Smooth muscle cell (in vitro differentiated cells): ENCODE results near the gene PMF1. TPM values are rescaled to one million over a fixed set of nuclear protein-coding genes. Genes with fewer than 3 reads are reported as not detected.

Experiments used
- DNase-seq: peaks from one replicate; lab custom pipeline; 2025; ENCODE audit not compliant: unreplicated experiment; lab: John Stamatoyannopoulos, UW
- H2AFZ ChIP-seq: fragments of 200-600 bp; sonication (generic); 2 replicates; pipeline ENCODE4 v1.6.0; 2016; ENCODE audit warnings: antibody characterized with exemption, low read depth, mild to moderate bottlenecking
- H3F3A ChIP-seq: fragments of 200-600 bp; sonication (generic); 2 replicates; pipeline ENCODE4 v1.6.0; 2017; ENCODE audit warnings: antibody characterized with exemption, low read depth
- H3K27ac ChIP-seq: fragments of 200-600 bp; sonication (generic); 2 replicates; pipeline ENCODE4 v1.5.1; 2016; ENCODE audit warnings: low read depth, mild to moderate bottlenecking
- H3K27me3 ChIP-seq: fragments of 200-600 bp; sonication (generic); 2 replicates; pipeline ENCODE4 v1.6.1; 2016; ENCODE audit warnings: low read depth, mild to moderate bottlenecking
- H3K36me3 ChIP-seq: fragments of 200-600 bp; sonication (generic); 2 replicates; pipeline ENCODE4 v1.5.1; 2016; ENCODE audit warnings: low read depth
- H3K4me1 ChIP-seq: fragments of 200-600 bp; sonication (generic); 2 replicates; pipeline ENCODE4 v1.5.1; 2016; ENCODE audit warnings: low read depth
- H3K4me2 ChIP-seq: fragments of 200-600 bp; sonication (generic); 2 replicates; pipeline ENCODE4 v1.6.0; 2016; ENCODE audit warnings: mild to moderate bottlenecking
- H3K4me3 ChIP-seq: fragments of 200-600 bp; sonication (generic); 2 replicates; pipeline ENCODE4 v1.5.1; 2016; ENCODE audit warnings: mild to moderate bottlenecking
- H3K79me2 ChIP-seq: fragments of 200-600 bp; sonication (generic); 2 replicates; pipeline ENCODE4 v1.6.0; 2016; ENCODE audit warnings: low read depth, mild to moderate bottlenecking
- H3K9ac ChIP-seq: fragments of 200-600 bp; sonication (generic); 2 replicates; pipeline ENCODE4 v1.6.0; 2016; ENCODE audit warnings: low read depth
- H3K9me3 ChIP-seq: fragments of 200-600 bp; sonication (generic); replicated peaks from 2 replicates; pipeline ENCODE4 v1.5.1; 2016; ENCODE audit warnings: low read depth
- H4K20me1 ChIP-seq: fragments of 200-600 bp; sonication (generic); 2 replicates; pipeline ENCODE4 v1.6.0; 2016; ENCODE audit warnings: low read depth
- WGBS: methylation state at CpG from one replicate; pipeline ENCODE4 v1.1.7; 2016; ENCODE audit warnings: low lambda C conversion rate; 5-methylcytosine and 5-hydroxymethylcytosine counted together
- polyA plus RNA-seq: library from polyadenylated mRNA; unstranded; fragments of >200 nt; fragmentation: Nextera tagmentation; extraction: Ambion mirVana; gene quantifications from 2 replicates; pipeline ENCODE4 v1.2.1, GENCODE V29; 2016
- total RNA-seq: library from RNA; depleted of rRNA; stranded (reverse); fragments of >200 nt; gene quantifications from 2 replicates; pipeline ENCODE4 v1.2.3, GENCODE V29; 2014
- TF ChIP-seq, protein P1 (sequence below): fragments of 200-600 bp; sonication (generic); IDR thresholded peaks from 2 replicates; pipeline ENCODE4 v1.5.1; 2017; ENCODE audit warnings: borderline replicate concordance, mild to moderate bottlenecking, antibody characterized with exemption; ENCODE audit not compliant: insufficient read depth, poor library complexity, severe bottlenecking

The PMF1 gene
- total and polyA plus RNA-seq, 2 experiments from 2014 or later, result 59.2 to 82.5 TPM

DNA sequence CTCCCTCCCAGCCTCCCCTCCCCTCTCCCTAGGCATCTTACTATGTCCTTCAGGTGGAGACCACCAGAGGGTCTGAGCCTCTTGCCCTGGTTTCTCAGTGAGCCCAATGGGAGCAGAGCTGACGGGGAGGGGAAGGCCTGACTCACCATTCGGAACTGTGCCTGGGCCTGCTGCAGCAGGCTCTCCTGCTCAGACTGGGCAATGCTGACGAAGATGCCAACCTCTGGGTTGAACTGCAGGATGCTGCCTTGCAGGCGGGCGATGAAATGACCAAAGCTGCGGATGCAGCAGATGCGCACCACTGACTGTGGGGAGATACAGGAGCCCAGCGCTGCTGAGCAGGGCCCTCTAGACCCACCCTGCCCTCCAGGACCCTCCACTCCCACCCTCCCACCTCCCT, 46.1 kb downstream of the PMF1 start:
- Histone ChIP-seq H4K20me1 (peaks cover 4% of the 10 kb centered on the region), H3K27me3 (no peaks in the 10 kb centered on the region), H3K4me1 (no peaks in the 10 kb centered on the region), H3K4me2 (no peak overlapping the region), H3K9ac (no peak overlapping the region), H3K9me3 (no peaks in the 10 kb centered on the region), H2AFZ (no peak overlapping the region), H3K36me3 (no peaks in the 10 kb centered on the region), H3K4me3 (no peak overlapping the region), H3K79me2 (no peaks in the 10 kb centered on the region), H3K27ac (no peak overlapping the region), H3F3A (no peaks in the 10 kb centered on the region)
- DNase-seq, result no peak
- TF ChIP-seq, protein P1, sequence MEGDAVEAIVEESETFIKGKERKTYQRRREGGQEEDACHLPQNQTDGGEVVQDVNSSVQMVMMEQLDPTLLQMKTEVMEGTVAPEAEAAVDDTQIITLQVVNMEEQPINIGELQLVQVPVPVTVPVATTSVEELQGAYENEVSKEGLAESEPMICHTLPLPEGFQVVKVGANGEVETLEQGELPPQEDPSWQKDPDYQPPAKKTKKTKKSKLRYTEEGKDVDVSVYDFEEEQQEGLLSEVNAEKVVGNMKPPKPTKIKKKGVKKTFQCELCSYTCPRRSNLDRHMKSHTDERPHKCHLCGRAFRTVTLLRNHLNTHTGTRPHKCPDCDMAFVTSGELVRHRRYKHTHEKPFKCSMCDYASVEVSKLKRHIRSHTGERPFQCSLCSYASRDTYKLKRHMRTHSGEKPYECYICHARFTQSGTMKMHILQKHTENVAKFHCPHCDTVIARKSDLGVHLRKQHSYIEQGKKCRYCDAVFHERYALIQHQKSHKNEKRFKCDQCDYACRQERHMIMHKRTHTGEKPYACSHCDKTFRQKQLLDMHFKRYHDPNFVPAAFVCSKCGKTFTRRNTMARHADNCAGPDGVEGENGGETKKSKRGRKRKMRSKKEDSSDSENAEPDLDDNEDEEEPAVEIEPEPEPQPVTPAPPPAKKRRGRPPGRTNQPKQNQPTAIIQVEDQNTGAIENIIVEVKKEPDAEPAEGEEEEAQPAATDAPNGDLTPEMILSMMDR, result no peak
- 95% methylated on average over 8 of the region's 8 CpGs for WGBS

DNA sequence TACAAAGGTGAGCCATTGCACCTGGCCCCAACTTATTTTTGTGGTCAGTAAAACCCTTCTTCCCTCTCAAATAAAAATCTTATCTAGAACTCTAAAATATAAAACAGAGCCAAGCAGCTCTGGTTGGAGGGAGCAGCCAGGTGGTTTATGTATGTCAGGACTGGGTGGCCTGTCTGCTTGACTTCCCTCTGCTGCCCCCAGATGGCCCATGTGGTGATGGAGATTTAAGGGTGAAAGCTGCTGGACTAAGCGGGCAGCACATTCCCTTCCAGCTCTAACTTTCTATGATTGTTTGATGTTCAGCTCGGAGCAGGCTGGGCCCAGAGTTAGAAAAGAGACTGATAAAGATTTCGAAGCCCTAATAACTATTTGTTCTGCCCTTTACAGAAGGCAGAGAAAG, 47.0 kb downstream of the PMF1 start:
- 91% methylated on average over 3 of the region's 3 CpGs for WGBS
- Histone ChIP-seq H3K36me3 (no peaks in the 10 kb centered on the region), H3K4me2 (no peak overlapping the region), H4K20me1 (peaks cover 4% of the 10 kb centered on the region), H3K27ac (no peak overlapping the region), H3K4me1 (no peaks in the 10 kb centered on the region), H3K9ac (no peak overlapping the region), H2AFZ (no peak overlapping the region), H3K9me3 (no peaks in the 10 kb centered on the region), H3K4me3 (no peak overlapping the region), H3K27me3 (no peaks in the 10 kb centered on the region), H3F3A (no peaks in the 10 kb centered on the region), H3K79me2 (no peaks in the 10 kb centered on the region)
- DNase-seq, result no peak
- TF ChIP-seq, protein P1, result no peak

DNA sequence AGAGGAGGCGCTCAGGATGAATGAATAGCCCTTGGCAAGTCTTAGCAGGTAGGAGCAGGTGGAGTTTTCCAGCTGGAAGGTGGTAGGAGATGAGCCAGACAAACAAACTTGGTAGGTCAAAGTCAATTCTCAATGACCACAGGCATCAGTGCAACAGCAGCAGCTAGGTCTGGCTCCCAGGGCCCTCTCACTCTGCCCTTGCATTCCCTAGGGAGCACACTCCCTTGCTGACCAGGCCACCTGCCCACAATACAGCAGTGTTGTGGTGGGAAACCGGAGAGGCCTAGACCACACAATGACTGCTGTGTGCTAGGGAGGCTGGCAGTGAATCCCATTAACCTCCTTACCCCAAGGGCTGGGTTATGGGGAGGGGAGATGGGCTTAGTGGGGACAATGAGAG, 48.1 kb downstream of the PMF1 start:
- Histone ChIP-seq H3K36me3 (peaks cover 3% of the 10 kb centered on the region), H3K9ac (no peak overlapping the region), H3K79me2 (no peaks in the 10 kb centered on the region), H3K4me2 (no peak overlapping the region), H2AFZ (no peak overlapping the region), H3K4me1 (no peaks in the 10 kb centered on the region), H3K9me3 (no peaks in the 10 kb centered on the region), H3K27me3 (no peaks in the 10 kb centered on the region), H3K27ac (no peak overlapping the region), H3F3A (no peaks in the 10 kb centered on the region), H3K4me3 (no peak overlapping the region), H4K20me1 (peaks cover 4% of the 10 kb centered on the region)
- TF ChIP-seq, protein P1, result no peak
- 100% methylated on average over 2 of the region's 2 CpGs for WGBS
- no peak for DNase-seq

DNA sequence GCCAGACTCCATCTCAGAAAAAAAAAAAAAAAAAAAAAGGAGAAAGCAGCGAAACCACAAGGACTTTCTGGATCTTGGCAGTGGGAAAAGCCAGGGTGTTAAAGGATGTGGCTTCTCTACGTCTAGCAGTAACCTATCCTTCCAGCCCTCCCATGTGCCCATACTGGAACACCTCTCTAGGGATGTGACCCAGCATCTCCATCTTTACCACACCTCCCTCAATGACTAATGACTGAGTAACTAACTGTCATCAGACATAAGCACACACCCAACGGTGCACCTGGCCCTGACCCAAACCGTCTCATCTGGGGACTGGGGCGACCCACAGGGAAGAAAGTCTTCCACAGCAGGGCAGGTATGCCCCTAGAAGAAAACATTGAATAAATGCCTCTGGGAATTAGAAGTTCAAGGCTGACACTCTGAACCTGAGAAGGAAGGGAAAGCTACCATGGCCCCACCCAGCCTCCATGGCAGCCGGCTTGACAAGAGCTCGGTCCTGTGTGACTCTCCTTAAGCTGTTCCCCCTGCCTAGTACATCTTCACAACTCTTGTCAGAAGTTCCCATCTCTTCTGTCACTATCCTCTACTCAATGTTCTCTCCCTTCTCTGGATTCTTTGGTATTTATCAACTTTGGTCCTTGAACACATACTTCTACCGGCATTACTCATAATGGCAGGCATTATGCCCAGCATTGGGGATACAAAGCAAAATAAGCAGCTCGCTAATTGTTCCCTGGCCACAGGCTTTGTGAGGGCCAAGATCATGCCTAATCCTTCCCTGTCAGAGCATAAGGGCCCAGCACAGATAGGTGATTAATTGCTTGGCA, 49.9 kb downstream of the PMF1 start:
- WGBS, result 89% methylated on average over 9 of the region's 9 CpGs
- Histone ChIP-seq H3K27ac (no peak overlapping the region), H3K79me2 (no peaks in the 10 kb centered on the region), H4K20me1 (peaks cover 4% of the 10 kb centered on the region), H3K27me3 (no peaks in the 10 kb centered on the region), H3K4me1 (no peaks in the 10 kb centered on the region), H3K36me3 (peaks cover 14% of the 10 kb centered on the region), H2AFZ (no peak overlapping the region), H3K4me2 (no peak overlapping the region), H3F3A (no peaks in the 10 kb centered on the region), H3K4me3 (no peak overlapping the region), H3K9me3 (no peaks in the 10 kb centered on the region), H3K9ac (no peak overlapping the region)
- no peak for DNase-seq
- TF ChIP-seq, protein P1, result no peak
